CD4-positive, alpha-beta T cell treated with Interleukin-15 for 1 hour (primary cell): ENCODE results near the gene APCDD1.
A peak's percentile ranks its signal among the peaks of the same experiment; 100 is the strongest.
"Not testable (repeated sequence)": the region's sequence is repeated elsewhere in the genome, so short reads cannot be mapped to it uniquely, and the experiment has no call there.

ENCODE experiments used
- DNase-seq: peaks from one replicate; pipeline ENCODE4 v3.0.0-alpha.2; 2020

The APCDD1 gene

GRCh38 chr18:10463741-10464140, 9.3 kb downstream of the APCDD1 start:
- DNase-seq = no peak

- not testable (repeated sequence) for DNase-seq
Measured at GRCh38 chr18:10464161-10464648, 9.8 kb downstream of the APCDD1 start.

GRCh38 chr18:10465174-10465939, 10.9 kb downstream of the APCDD1 start:
- DNase-seq = no peak

- no peak for DNase-seq
Measured at GRCh38 chr18:10470429-10470828, 16.0 kb downstream of the APCDD1 start.

- DNase-seq = no peak
Measured at GRCh38 chr18:10471574-10471973, 17.1 kb downstream of the APCDD1 start.

- DNase-seq = no peak
Measured at GRCh38 chr18:10473132-10473531, 18.7 kb downstream of the APCDD1 start.

- no peak for DNase-seq
Measured at GRCh38 chr18:10474309-10474708, 19.9 kb downstream of the APCDD1 start.

GRCh38 chr18:10475276-10475653, 20.8 kb downstream of the APCDD1 start:
- DNase-seq = no peak

GRCh38 chr18:10475654-10476291, 21.3 kb downstream of the APCDD1 start:
- no peak for DNase-seq

- DNase-seq = no peak
Measured at GRCh38 chr18:10476338-10476791, 21.9 kb downstream of the APCDD1 start.

DNA sequence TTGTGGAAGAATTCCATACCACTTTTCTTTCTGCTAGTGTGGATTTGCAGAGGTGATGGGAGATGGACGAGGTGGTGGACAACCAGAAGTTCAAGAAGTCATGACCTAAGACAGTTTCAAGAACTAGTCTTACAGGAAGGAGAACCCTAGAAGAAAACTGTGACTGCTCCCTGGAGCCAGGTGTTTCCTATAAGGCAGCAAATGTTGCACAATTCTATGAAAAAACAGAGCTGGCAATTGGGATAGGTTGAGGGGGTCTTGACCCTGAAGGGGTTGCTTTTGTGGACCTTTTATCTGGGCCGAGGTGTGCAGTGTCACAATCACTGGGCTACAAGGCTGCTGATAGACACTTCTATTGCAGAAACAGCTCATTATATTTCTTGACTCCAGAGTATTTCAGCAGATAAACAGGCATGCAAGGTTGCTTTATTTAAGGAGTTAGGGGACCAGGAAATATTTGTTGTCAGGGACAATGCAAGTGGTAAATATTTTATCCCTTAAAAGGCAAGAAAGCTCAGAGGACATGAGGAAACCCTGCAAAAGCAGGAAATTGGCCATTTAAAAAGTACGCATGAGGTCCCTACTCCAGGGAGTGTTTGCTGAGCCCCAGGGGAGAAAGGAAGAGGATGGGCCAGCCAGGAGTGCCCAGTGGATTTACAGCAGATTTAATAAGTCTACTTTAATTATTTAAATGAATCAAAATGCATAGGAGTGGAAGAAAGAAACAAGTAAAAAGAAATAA, 22.9 kb downstream of the APCDD1 start:
- DNase-seq = no peak

DNA sequence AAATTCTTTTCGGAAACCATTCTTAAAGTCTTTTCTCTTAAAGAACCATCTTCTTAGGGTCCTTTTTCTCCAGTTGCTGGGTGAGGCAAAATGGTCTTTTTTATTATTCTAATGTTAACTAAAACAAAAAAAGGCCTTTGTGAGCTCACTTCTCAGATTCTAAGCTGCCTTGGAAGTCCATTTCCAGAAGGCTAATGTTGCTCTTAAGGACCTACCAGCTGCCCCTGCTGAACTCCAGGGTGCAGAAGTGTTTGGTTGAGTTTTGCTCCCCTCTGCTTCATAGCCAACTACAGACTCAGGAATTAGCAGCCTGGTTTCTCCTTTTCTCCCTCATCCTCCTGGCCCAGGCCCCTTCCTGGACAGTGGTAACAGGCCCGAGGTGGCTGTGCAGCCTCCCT, 23.4 kb downstream of the APCDD1 start:
- DNase-seq = no peak

DNA sequence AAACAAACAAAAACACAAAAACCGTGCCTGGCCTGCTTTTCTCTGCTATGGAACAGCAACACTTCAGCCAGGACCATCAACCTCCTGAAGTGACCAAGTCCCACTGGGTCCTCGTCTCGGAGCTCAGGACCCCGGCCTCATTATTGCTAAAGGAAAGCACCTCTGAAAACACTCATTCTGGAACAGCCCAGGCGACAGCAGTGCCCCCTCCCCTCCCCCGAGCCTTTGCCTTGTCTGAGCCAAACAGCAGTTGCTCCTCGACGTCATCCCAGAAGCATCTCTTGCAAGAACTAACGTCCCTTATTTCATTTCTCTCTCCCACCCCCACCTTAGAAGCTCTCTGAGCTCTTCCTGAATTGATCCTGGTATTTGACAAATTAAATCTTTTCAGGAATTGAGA, 27.4 kb downstream of the APCDD1 start:
- DNase-seq = no peak

DNA sequence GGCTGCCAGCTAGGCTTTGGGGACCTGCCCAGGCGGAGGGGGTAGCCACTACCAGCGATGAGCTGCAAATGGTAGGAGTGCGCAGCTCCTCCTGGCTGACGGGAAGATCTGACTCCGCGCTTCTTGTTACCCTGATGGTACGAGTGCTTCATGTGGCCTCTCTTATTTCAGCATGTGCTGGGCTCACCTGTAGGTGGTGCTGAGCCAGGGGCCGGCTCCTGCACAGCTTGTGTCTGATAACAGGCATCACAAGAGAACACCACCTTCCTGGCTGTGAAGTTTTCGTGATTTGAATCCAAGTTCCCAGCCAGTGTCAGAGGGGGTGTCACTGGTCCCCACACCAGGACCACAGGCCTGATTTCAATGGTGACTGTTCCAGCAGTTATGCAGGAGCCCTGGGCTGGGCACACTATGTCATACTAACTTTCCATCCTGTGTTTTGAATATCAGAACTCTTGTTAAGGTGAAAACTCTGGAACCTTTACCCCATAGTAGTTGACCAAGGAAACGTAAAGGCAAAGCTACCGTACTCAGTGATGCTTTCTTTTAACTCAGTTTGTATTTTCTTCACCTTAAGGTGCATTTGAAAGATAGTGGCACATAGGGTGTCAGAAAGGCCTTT, 28.0 kb downstream of the APCDD1 start:
- no peak for DNase-seq

GRCh38 chr18:10482985-10483949, 28.8 kb downstream of the APCDD1 start:
- no peak for DNase-seq

GRCh38 chr18:10485475-10485874, 31.0 kb downstream of the APCDD1 start:
- DNase-seq = no peak

DNA sequence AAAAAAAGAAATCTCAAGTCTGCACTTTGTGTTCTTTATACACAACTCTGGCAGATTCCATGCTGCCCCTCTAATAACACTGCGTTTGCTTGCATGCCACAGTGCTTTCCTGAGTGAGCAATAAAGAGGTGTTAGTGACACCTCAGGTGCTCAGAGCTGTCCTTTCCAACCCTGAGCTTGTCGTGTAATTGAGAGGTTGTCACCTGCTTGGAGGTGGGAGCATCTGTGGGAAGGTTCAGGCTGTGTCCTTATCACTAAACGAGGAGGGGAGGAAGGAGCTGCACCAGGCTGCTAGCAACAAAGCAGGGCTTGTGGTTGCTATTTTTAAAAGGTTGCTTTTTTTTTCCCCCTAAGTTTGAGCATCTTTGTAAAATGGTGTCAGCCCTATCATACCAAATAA, 31.9 kb downstream of the APCDD1 start:
- DNase-seq = no peak

DNA sequence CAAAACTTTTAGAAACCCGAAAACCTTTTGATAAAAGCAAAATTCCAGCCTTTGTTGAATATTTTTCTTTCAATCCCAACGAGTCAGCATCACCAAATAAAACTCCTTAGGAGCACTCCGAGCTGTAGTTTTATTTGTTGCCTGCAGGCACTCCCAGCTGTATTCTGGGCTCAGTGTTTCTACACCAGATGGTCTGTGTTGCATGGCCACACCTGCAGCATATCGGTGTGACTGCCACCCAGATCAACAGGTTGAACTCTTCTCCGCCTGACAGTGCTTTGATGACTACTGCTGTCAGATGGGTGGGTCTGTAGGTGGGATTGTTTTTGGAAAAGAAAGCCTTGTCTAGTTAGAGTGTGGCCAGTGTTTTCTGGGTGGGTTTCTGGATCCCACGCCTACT, 32.7 kb downstream of the APCDD1 start:
- DNase-seq = no peak

GRCh38 chr18:10488017-10488416, 33.6 kb downstream of the APCDD1 start:
- DNase-seq = no peak

DNA sequence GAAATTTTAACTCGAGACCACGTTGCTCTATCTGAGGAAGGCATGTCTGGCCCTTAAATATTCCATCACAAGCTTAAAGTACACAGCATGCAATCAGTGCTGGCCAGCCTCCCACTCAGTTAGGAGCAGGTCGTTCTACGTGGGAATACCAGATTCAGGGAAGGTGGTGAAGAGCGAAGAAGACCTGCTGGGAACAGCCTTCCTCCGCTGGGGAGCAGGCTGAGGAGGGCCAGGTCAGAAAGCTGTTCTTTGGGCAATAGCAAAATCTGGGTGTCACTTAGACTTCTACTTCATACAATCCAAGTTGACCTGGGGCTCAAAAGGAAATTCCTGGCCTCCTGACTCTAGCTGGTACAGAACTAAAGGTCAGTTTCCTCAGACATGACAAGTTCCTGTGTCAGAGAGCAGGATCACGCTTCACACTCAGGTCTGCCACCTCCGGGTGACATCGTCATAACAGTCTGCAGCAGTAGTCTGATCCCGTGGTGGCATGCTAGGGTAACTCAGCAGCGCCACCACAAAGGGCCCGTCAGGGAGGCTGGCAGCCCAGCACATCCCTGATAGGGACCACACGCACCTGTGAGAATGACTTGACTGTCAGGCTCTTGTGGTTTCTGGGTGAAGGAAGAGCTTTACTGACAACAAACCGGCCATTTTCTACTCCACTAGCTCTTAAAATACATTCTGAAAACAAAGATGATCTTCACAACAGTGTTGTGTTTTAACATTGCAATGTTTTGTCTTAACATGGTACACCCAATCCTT, 36.1 kb downstream of the APCDD1 start:
- peak; percentile 78 for DNase-seq

DNA sequence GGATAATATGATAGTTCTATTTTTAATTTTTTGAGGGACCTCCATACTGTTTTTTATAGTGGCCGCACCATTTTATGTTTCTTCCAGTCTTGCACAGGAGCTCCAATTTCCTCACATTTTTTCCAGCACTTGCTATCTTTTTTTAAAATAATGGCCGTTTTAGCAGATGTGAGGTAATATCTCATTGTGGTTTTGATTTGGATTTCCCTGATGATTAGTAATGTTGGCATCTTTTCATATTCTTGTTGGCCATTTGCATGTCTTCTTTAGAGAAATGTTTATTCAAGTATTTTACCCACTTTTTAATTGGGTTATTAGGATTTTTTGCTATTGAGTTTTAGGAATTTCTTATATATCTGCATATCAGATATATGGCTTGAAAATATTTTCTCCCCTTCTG, 41.5 kb downstream of the APCDD1 start:
- DNase-seq = no peak
